ENCODE data around the gene ARID3A.

ARID3A gene

GRCh38 chr19:913080-913748 is 12.6 kb upstream of the ARID3A start, which contains the start of gene R3HDM4:
Gene R3HDM4, minus strand, starts transcription at chr19:913219. Its CDS starts 62 bp downstream, at chr19:913157.
- Histone ChIP-seq H3K36me3 (ENCODE audit: control insufficient read depth, insufficient read depth, low read length) (no peaks in the 10 kb centered on the region), H3K9me3 (ENCODE audit: control insufficient read depth, low read length) (no peaks in the 10 kb centered on the region), H3K27ac (ENCODE audit: insufficient read depth, low read depth, low read length, poor library complexity, severe bottlenecking) (no peak within 1 kb of the TSS), H3K4me1 (ENCODE audit: control insufficient read depth, insufficient read depth, low read length) (peaks cover 7% of the 10 kb centered on the region), H3K27me3 (ENCODE audit: control insufficient read depth, insufficient read depth, low read length, poor library complexity, severe bottlenecking) (peaks cover 32% of the 10 kb centered on the region), H3K4me3 (ENCODE audit: insufficient read depth, low read depth, low read length) (peak within 1 kb of the TSS; percentile 66)
- WGBS, 2 experiments = 2% methylated on average over 76 of the region's 76 CpGs

DNA sequence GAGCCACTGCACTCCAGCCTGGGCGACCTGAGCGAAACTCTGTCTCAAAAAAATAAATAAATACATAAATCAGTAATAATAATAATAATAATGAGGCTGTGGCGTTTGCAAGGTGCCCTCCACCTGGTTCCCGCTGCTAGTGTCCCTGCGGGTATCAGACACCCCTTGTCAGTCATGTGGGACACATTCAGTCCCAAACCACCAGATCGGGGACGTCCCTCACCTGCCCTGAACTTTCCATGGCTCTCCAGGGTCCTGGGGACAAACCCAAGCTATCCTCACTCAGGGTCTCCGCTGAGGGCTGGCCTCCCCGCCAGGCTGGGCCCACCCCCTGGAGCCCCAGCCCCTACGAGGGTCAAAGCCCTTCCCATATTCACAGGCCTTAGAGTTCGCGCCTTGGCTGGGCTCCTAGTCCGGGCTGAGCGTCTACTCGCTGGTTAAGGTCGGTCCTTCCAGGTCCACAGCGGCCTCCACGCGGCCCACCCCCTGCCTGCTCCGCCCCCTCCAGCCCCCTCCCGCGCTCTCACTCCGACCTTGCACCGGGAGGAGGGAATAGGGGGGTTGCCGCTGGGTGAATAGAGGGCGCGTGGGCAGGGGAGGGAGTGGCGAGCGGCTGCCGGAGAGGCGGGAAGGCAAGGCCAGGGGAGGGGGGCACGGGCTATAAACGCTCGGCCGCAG is 9.1 kb upstream of the ARID3A start:
- H3K9me3 ChIP-seq (ENCODE audit: control insufficient read depth, low read length) = no peaks in the 10 kb centered on the region
- WGBS, 2 experiments = 9% methylated on average over 35 of the region's 35 CpGs
- H3K36me3 ChIP-seq (ENCODE audit: control insufficient read depth, insufficient read depth, low read length) = no peaks in the 10 kb centered on the region
- H3K4me3 ChIP-seq (ENCODE audit: insufficient read depth, low read depth, low read length) = peak overlapping the region; percentile 25
- H3K4me1 ChIP-seq (ENCODE audit: control insufficient read depth, insufficient read depth, low read length) = peaks cover 19% of the 10 kb centered on the region
- H3K27me3 ChIP-seq (ENCODE audit: control insufficient read depth, insufficient read depth, low read length, poor library complexity, severe bottlenecking) = peaks cover 65% of the 10 kb centered on the region
- no peak overlapping the region for H3K27ac ChIP-seq (ENCODE audit: insufficient read depth, low read depth, low read length, poor library complexity, severe bottlenecking)

DNA sequence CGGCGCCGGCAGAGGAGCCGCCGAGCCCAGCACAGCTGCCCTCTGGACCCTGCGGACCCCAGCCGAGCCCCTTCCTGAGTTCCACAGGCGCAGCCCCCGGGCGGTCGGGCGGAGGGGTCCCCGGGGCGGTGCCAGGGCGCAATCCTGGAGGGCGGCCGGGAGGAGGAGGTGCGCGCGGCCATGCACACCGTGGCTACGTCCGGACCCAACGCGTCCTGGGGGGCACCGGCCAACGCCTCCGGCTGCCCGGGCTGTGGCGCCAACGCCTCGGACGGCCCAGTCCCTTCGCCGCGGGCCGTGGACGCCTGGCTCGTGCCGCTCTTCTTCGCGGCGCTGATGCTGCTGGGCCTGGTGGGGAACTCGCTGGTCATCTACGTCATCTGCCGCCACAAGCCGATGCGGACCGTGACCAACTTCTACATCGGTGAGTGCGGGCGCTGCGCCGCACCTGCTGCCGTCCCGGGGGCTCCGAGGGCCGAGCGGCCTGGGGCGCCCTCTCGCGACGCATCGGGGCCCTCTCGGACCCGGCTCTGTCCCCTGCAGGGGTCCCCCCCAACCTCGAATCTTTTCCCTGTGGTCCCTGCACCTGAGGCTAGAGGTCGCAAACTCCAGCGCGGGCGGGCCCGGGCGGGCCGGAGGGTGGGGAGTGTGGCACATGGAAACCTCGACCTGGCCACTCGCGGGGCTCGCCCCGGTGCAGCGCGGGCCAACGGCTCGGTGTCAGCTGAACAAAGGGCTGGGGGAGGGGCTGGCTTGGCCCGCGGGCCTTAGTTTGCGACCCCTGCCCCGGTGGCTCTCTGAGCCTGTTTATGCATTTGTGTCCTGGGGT is 8.3 kb upstream of the ARID3A start, which contains the start of gene KISS1R:
Gene KISS1R, plus strand, starts transcription at position 11 of the 829 bp plus-strand sequence. Its CDS starts 170 bp downstream, at position 181.
- Histone ChIP-seq H3K9me3 (ENCODE audit: control insufficient read depth, low read length) (no peaks in the 10 kb centered on the region), H3K27ac (ENCODE audit: insufficient read depth, low read depth, low read length, poor library complexity, severe bottlenecking) (no peak within 1 kb of the TSS), H3K36me3 (ENCODE audit: control insufficient read depth, insufficient read depth, low read length) (no peaks in the 10 kb centered on the region), H3K4me3 (ENCODE audit: insufficient read depth, low read depth, low read length) (peak within 1 kb of the TSS; percentile 25), H3K27me3 (ENCODE audit: control insufficient read depth, insufficient read depth, low read length, poor library complexity, severe bottlenecking) (peaks cover 65% of the 10 kb centered on the region), H3K4me1 (ENCODE audit: control insufficient read depth, insufficient read depth, low read length) (peaks cover 19% of the 10 kb centered on the region)
- 0 to 1% methylated on average over 87 of the region's 87 CpGs for WGBS, 2 experiments

DNA sequence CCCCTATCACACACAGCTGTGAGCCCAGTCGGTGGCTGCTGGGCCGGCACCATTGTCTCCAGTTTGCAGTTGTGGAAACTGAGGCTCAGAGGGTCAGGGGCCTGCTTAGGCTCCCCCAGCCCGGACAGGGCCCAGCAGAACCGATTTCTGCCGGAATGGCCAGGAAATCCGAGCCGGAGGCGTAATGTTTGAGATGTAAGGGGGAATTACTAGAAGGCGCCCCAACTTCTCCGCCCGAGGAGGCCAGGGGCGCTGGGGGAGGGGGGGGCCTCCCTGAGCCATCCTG is 7.7 kb upstream of the ARID3A start:
- Histone ChIP-seq H3K27ac (ENCODE audit: insufficient read depth, low read depth, low read length, poor library complexity, severe bottlenecking) (no peak overlapping the region), H3K4me1 (ENCODE audit: control insufficient read depth, insufficient read depth, low read length) (peaks cover 19% of the 10 kb centered on the region), H3K27me3 (ENCODE audit: control insufficient read depth, insufficient read depth, low read length, poor library complexity, severe bottlenecking) (peaks cover 65% of the 10 kb centered on the region), H3K9me3 (ENCODE audit: control insufficient read depth, low read length) (no peaks in the 10 kb centered on the region), H3K36me3 (ENCODE audit: control insufficient read depth, insufficient read depth, low read length) (no peaks in the 10 kb centered on the region), H3K4me3 (ENCODE audit: insufficient read depth, low read depth, low read length) (peak overlapping the region; percentile 25)
- 8% methylated on average over 12 of the region's 12 CpGs for WGBS, 2 experiments

- H3K4me3 ChIP-seq (ENCODE audit: insufficient read depth, low read depth, low read length) = no peak overlapping the region
- H3K36me3 ChIP-seq (ENCODE audit: control insufficient read depth, insufficient read depth, low read length) = no peaks in the 10 kb centered on the region
- no peak overlapping the region for H3K27ac ChIP-seq (ENCODE audit: insufficient read depth, low read depth, low read length, poor library complexity, severe bottlenecking)
- 3% methylated on average over 58 of the region's 58 CpGs for WGBS, 2 experiments
- H3K9me3 ChIP-seq (ENCODE audit: control insufficient read depth, low read length) = no peaks in the 10 kb centered on the region
- H3K4me1 ChIP-seq (ENCODE audit: control insufficient read depth, insufficient read depth, low read length) = peaks cover 19% of the 10 kb centered on the region
- H3K27me3 ChIP-seq (ENCODE audit: control insufficient read depth, insufficient read depth, low read length, poor library complexity, severe bottlenecking) = peaks cover 64% of the 10 kb centered on the region
These were observed 7.2 kb upstream of the ARID3A start for GRCh38 chr19:918481-919198.

- Histone ChIP-seq H3K27me3 (ENCODE audit: control insufficient read depth, insufficient read depth, low read length, poor library complexity, severe bottlenecking) (peaks cover 62% of the 10 kb centered on the region), H3K4me3 (ENCODE audit: insufficient read depth, low read depth, low read length) (peak overlapping the region; percentile 2), H3K36me3 (ENCODE audit: control insufficient read depth, insufficient read depth, low read length) (no peaks in the 10 kb centered on the region), H3K9me3 (ENCODE audit: control insufficient read depth, low read length) (no peaks in the 10 kb centered on the region), H3K4me1 (ENCODE audit: control insufficient read depth, insufficient read depth, low read length) (peaks cover 19% of the 10 kb centered on the region), H3K27ac (ENCODE audit: insufficient read depth, low read depth, low read length, poor library complexity, severe bottlenecking) (no peak overlapping the region)
- 7 to 8% methylated on average over 68 of the region's 68 CpGs for WGBS, 2 experiments
These were observed 6.4 kb upstream of the ARID3A start for GRCh38 chr19:919199-920050.

DNA sequence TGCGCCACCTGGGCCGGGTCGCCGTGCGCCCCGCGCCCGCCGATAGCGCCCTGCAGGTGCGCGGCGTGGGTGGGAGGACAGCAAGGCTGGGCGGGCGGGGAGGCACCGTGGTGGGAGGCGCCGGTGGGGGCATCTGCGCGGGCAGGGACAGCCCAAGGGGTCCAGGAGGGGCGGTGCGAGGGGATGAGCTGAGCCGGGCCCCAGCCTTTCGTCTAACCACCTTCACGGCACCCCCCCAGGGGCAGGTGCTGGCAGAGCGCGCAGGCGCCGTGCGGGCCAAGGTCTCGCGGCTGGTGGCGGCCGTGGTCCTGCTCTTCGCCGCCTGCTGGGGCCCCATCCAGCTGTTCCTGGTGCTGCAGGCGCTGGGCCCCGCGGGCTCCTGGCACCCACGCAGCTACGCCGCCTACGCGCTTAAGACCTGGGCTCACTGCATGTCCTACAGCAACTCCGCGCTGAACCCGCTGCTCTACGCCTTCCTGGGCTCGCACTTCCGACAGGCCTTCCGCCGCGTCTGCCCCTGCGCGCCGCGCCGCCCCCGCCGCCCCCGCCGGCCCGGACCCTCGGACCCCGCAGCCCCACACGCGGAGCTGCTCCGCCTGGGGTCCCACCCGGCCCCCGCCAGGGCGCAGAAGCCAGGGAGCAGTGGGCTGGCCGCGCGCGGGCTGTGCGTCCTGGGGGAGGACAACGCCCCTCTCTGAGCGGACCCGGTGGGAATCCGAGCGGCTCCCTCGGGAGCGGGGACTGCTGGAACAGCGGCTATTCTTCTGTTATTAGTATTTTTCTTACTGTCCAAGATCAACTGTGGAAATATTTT is 5.6 kb upstream of the ARID3A start:
- H3K36me3 ChIP-seq (ENCODE audit: control insufficient read depth, insufficient read depth, low read length) = no peaks in the 10 kb centered on the region
- WGBS, 2 experiments = 4 to 5% methylated on average over 84 of the region's 84 CpGs
- no peaks in the 10 kb centered on the region for H3K9me3 ChIP-seq (ENCODE audit: control insufficient read depth, low read length)
- H3K27ac ChIP-seq (ENCODE audit: insufficient read depth, low read depth, low read length, poor library complexity, severe bottlenecking) = no peak overlapping the region
- peaks cover 58% of the 10 kb centered on the region for H3K27me3 ChIP-seq (ENCODE audit: control insufficient read depth, insufficient read depth, low read length, poor library complexity, severe bottlenecking)
- peaks cover 19% of the 10 kb centered on the region for H3K4me1 ChIP-seq (ENCODE audit: control insufficient read depth, insufficient read depth, low read length)
- H3K4me3 ChIP-seq (ENCODE audit: insufficient read depth, low read depth, low read length) = no peak overlapping the region

- H3K4me3 ChIP-seq (ENCODE audit: insufficient read depth, low read depth, low read length) = peak overlapping the region; percentile 91
- no peaks in the 10 kb centered on the region for H3K9me3 ChIP-seq (ENCODE audit: control insufficient read depth, low read length)
- 10 to 11% methylated on average over 31 of the region's 31 CpGs for WGBS, 2 experiments
- peaks cover 2% of the 10 kb centered on the region for H3K36me3 ChIP-seq (ENCODE audit: control insufficient read depth, insufficient read depth, low read length)
- peaks cover 20% of the 10 kb centered on the region for H3K27me3 ChIP-seq (ENCODE audit: control insufficient read depth, insufficient read depth, low read length, poor library complexity, severe bottlenecking)
- no peak overlapping the region for H3K27ac ChIP-seq (ENCODE audit: insufficient read depth, low read depth, low read length, poor library complexity, severe bottlenecking)
- peaks cover 6% of the 10 kb centered on the region for H3K4me1 ChIP-seq (ENCODE audit: control insufficient read depth, insufficient read depth, low read length)
These were observed 1.2 kb upstream of the ARID3A start for GRCh38 chr19:924553-925086.

All from ectodermal cell (in vitro differentiated cells).